GM13976 (cell line): ENCODE data around the gene CYP46A1.
"Not testable (repeated sequence)": the region's sequence is repeated elsewhere in the genome, so short reads cannot be mapped to it uniquely, and the experiment has no call there.

Experiments used
- DNase-seq: peaks from one replicate; pipeline ENCODE4 v3.0.0; 2012; ENCODE audit warnings: low spot score
- in situ Hi-C: fragments of 300-500 bp; cut with MboI; formaldehyde crosslinking; loops from one replicate; pipeline ENCODE4 v1.12.0; 2022; ENCODE audit warnings: low sequenced_read_pairs, mixed read lengths, inconsistent platforms; ENCODE audit not compliant: unreplicated experiment
- TF ChIP-seq, protein P1 (sequence below): IDR thresholded peaks from 2 replicates; pipeline ENCODE4 v1.5.1; 2012; ENCODE audit warnings: borderline replicate concordance, mild to moderate bottlenecking; ENCODE audit not compliant: insufficient read depth; ENCODE audit errors: extremely low read depth, missing control alignments, control extremely low read depth

CYP46A1 gene

DNA sequence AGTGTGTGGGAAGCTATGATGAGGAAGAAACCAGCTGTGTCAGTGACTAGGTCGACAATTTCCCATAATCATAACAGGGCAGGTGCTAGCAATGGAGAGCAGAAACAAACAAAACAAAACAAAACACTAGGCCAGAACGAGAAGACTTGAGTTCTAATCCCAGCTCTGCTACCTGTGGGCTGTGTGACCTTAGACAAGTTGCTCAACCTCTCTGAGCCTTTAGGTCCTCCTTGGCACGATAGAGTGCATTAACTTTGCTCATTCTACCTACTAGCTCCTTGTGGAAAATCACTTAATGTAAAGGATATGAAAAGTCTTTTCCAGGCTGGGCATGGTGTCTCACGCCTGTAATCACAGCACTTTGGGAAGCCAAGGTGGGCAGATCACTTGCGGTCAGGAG, 27.9 kb upstream of the CYP46A1 start:
- in situ Hi-C loops, result no loop called here
- no peak for DNase-seq
- TF ChIP-seq, protein P1, sequence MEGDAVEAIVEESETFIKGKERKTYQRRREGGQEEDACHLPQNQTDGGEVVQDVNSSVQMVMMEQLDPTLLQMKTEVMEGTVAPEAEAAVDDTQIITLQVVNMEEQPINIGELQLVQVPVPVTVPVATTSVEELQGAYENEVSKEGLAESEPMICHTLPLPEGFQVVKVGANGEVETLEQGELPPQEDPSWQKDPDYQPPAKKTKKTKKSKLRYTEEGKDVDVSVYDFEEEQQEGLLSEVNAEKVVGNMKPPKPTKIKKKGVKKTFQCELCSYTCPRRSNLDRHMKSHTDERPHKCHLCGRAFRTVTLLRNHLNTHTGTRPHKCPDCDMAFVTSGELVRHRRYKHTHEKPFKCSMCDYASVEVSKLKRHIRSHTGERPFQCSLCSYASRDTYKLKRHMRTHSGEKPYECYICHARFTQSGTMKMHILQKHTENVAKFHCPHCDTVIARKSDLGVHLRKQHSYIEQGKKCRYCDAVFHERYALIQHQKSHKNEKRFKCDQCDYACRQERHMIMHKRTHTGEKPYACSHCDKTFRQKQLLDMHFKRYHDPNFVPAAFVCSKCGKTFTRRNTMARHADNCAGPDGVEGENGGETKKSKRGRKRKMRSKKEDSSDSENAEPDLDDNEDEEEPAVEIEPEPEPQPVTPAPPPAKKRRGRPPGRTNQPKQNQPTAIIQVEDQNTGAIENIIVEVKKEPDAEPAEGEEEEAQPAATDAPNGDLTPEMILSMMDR, result no peak

DNA sequence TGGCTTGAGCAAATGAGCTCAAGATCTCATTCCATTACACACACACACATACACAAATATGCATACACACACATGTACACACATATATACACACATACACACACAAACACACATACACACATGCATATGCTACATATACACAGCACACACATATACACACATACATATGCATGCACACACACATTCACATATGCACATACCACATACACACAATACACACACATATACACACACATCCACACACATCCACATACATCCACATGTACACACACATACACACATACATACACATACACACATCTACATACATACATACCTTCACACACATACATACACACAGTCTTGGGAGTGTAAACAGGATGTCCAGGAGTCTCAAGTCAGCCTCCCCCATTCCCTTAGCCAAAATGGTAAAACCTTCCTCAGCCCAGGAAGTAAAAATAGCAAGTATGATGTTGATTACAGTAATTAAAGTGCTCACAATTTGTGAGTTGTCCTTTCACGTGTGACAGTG, 26.4 kb upstream of the CYP46A1 start:
- TF ChIP-seq, protein P1, result no peak
- no peak for DNase-seq
- in situ Hi-C loops, result no loop called here

DNA sequence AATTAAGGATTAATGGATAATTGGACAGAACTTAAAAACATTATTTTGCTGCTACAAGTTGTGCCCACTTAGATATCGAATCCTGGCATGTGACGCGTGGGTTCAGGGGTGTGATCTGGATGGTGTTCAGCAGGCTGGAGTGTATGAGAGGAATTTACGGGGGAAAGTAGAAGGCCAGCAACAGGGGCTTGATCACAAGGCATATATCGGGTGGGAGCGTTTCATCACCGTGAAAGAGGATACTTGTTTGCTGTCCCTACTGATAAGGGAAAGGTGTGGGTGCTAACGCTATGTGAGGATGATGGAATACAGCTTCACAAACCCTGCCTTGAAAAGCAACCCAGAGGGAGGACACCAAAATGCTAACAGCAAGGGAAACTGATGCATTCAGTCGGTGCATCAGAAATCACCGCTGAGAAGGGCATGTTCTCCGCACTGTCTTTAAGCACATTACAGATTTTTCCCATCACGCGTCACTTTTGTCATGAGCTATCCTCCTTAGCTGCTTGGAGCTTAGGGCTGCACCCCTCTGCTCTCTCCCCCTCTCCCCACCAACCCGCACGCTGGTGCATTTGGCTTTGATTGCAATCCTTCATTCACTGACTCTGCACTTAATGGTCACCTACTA, 25.8 kb upstream of the CYP46A1 start:
- in situ Hi-C loops, result no loop called here
- TF ChIP-seq, protein P1, result no peak
- no peak for DNase-seq

DNA sequence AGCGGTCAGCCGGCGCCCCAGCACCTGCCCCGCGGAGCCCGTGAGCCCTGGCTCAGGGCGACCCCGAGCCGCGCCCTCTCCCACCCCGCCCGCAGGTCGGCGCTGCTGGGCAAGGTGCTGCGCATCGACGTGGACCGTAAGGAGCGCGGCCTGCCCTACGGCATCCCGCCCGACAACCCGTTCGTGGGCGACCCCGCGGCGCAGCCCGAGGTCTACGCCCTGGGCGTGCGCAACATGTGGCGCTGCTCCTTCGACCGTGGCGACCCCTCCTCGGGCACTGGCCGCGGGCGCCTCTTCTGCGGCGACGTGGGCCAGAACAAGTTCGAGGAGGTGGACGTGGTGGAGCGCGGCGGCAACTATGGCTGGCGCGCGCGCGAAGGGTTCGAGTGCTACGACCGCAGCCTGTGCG, 24.8 kb upstream of the CYP46A1 start:
- TF ChIP-seq, protein P1, result no peak
- DNase-seq, result no peak
- in situ Hi-C loops, result no loop called here

DNA sequence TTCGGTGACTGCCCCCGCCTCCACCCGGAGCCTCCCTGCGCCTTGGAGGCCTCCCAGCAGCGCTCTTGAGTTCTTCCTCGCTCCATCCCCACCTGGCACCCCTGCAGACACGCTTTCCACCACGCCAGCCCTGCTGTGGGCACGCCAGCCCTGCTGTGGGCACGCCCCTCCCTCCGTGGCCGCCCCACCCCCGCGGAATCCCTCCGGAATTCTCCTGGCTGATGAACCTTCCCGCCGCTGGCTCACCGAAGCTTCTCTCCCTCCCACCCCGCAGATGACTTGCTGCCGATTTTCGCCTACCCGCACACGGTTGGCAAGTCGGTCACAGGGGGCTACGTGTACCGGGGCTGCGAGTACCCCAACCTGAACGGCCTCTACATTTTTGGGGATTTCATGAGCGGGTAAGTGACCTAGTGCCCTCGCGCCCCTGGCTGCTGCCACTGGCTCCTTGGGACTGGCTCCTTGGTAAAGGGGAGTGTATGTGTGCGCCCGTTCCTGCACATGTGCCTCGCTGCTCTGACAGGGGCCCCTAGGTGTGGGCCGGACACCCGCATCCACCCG, 24.0 kb upstream of the CYP46A1 start:
- no peak for DNase-seq
- TF ChIP-seq, protein P1, result no peak
- in situ Hi-C loops, result no loop called here

DNA sequence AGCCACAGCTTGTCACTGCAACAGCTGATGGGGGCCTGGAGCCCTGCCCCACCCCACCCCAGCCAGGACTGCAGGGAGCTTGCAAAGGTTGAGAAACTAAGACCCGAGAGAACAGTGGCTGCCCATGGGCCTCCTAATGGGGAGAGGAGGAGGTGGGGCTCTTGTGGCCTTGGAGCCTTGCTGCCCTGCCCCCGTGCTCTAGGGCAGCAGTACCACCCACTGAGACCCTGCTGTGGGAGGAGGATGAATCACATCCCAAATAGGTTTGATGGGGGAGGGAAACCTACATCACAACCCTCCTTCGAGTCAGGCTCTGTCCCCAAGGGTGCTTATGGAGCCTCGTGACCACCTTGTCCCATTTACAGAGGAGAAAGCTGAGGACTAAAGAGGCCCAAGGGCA, 23.3 kb upstream of the CYP46A1 start:
- TF ChIP-seq, protein P1, result no peak
- in situ Hi-C loops, result no loop called here
- DNase-seq, result no peak

DNA sequence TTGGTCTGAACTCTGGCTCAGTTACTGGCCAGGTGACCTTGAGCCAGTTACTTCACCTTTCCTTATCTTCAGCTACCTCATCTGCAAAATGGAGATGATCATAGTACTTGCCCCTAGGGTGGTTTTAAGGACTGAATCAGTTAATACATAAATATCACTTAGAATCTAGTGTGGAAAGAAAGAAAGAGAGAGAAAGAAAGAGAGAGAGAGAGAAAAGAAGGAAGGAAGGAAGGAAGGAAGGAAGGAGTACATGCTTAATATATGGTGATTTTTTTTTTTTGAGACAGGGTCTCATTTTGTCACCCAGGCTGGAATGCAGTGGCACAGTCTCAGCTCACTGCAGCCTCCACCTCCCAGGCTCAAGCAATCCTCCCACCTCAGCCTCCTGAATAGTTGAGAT, 22.9 kb upstream of the CYP46A1 start:
- DNase-seq, in situ Hi-C loops: not testable (repeated sequence)
